HTR-8/SVneo (cell line): Measurements from ENCODE around the gene MYBPH.
A peak's percentile ranks its signal among the peaks of the same experiment; 100 is the strongest.

ENCODE experiments used
- DNase-seq: peaks from one replicate; pipeline ENCODE4 v3.0.0; 2011; ENCODE audit warnings: low spot score, mixed read lengths; ENCODE audit not compliant: insufficient read length
- FAIRE-seq: peaks from 2 replicates; lab custom pipeline; 2011; peaks lifted over from hg19 to GRCh38; lab: Jason Lieb, UNC

The MYBPH gene, protein sequence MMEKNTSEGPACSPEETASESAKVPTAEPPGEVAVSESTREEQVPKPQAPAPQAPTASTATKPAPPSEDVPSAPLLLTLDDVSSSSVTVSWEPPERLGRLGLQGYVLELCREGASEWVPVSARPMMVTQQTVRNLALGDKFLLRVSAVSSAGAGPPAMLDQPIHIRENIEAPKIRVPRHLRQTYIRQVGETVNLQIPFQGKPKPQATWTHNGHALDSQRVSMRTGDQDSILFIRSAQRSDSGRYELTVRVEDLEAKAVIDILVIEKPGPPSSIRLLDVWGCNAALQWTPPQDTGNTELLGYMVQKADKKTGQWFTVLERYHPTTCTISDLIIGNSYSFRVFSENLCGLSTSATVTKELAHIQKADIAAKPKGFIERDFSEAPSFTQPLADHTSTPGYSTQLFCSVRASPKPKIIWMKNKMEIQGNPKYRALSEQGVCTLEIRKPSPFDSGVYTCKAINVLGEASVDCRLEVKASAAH

GRCh38 chr1:203175237-203175826 lies at the start of gene MYBPH:
MYBPH (minus strand) TSS chr1:203175826; CDS start chr1:203175755, 71 bp downstream.
- FAIRE-seq = no peak
- DNase-seq = no peak

- DNase-seq (no peak), FAIRE-seq (no peak)
Measured at GRCh38 chr1:203225071-203225470, 49.4 kb upstream of the MYBPH start.

DNA sequence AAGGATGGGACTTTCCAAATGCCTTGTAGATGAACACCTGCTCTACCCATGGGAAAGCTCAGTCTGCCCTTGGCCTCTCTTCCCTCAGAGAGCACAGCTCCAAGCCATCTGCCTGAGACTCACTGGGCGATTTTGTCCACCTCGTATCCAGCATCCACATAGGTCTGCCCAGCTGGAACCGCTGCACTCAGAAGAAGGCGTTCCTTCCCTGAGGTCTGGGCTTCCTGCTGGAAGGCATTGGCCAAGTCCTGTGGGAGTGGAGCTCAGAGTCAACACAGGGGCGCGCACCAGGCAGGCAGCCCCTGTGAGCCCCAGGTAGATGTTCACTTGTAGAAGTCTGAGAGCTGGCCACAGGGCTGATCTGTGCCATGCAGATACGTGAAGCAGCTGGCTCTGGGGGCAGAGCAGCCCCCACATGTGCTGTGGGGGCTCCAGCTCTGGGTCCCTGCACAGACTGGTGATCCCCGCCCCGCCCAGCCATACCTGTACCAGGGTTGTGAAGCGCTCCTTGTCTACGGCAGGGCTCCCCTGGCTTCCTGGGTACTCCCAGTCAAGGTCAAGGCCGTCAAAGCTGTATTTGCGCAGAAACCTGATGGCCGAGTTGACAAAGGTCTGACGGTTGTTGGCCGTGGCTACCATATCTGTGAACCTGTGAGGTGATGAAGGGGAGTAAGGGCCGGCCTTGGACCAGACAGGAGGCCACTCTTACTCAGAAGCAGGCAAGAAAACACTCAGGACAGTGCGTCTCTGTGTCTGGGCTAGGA lies 47.6 kb upstream of the MYBPH start:
- FAIRE-seq = no peak

DNA sequence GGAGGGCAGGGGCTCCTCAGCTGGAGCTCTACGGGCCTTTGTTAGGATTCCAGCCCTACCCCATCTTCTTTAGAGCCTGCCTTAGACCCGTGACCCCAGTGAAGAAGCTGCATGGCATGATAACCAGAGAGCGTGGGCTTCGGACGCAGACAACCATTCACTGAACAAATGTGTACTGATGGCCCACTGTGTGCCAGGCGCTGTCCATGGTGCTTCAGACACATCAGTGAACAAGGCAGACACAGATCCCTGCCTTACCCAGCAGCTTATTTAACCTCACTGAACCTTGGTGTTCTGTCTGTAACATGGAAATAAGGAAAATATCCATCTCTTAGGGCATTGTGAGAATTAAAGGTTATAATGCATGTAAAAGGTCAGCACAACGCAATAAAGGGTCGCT lies 44.3 kb upstream of the MYBPH start:
- DNase-seq = no peak
- FAIRE-seq = no peak

More for the DNA sequence above, 47.6 kb upstream of the MYBPH start:
- DNase-seq = no peak

DNA sequence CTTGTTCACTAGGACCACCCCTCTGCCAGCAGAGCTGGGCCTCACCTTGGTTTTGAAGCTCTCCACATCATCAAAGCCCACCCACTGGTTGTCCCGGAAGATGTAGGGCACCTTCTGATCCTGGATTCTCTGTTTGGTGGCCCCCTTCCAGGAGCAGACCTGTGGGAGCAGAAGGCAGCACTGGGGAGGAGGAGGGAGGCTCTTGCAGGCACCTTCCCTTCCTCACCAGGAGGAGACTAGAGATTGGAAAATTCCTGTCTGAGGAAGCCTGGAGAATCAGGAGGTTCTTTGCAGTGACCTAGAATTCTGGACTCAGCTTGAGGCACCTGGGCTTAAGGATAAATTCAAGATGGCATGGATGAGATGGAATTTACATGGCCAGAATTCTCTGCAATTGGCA lies 43.5 kb upstream of the MYBPH start:
- DNase-seq = no peak
- FAIRE-seq = no peak

DNA sequence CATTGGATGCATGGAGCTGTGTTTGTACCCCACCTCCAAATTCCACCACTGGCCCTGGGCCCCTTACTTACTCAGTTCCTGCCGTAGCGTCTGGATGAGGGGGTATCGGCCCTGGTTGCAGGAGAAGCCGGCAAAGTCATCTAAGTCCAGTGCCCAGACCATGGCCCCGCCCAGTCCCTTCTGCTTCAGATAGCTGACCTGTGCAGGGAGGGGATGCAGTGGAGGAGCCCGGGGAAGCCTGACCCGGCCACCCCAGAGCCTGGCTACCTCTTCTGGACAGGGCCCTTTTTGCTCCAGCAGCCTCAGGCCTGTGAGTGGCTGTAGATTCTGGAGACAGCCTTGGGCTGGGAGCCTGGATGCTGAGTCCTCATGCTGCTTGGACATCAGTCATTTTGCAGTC lies 42.0 kb upstream of the MYBPH start:
- DNase-seq = no peak
- no peak for FAIRE-seq

- no peak for DNase-seq
Measured at GRCh38 chr1:203217139-203217655, 41.6 kb upstream of the MYBPH start.

DNA sequence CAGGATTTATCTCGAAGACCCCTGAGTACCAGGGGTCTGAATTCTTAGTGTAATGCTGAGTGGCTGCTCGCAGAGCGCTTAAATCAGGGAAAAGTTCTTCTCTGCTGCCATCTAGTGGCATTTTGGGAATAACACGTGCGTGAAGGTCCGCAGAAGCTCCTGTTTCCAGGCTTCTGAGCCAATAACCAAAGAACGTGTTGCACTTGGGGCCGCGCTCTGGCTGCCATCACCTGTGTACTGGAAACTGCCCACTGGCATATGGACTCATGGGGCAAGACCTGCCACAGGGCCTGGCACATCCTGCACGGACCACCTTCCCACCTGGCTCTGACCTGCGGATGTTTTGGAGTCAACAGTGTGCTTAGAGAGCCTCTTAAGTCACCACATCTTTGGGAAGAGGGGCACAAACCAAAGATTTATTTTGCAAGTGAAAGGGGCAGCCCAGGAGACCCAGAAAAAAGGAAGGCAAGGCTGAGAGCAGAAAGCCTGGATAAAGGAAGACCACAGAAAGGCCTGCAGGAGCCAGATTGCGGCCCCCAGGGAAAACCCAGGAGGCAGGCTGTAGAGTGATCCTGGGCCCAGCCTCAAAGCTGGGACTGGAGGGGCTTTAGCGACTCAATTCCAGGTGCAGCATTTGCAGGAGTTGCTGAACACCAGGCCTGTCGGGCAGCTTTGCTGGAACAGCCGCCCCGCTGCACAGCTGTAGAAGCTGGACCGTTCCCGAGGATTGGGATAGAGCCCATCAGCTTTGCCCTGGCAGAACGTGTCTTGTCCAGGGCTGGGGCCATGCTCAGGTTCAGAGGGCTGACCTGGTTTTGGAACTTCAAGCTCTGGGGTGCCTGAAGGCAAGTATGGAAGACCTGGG lies 40.9 kb upstream of the MYBPH start:
- DNase-seq (peak; percentile 76), FAIRE-seq (no peak)

More at GRCh38 chr1:203217139-203217655, 41.6 kb upstream of the MYBPH start:
- no peak for FAIRE-seq

DNA sequence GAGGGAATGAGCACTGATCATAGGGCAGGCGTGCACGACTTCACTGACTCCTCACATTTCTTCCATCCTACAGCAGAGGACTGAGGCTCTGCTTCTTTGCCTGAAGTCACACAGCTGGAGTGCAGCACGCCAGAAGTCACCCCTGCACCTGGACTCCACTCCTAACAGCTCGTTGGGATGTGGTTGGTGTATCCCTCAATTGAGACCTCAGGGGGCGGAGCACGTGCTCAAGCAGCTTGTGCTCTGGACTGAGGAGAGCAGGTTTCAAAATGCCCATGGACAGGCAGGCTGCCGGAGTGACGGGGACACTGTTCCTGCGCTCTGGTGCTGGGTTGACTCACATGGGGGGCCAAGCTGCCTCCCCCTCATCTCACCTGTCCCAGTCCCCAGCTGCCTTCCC lies 39.9 kb upstream of the MYBPH start:
- DNase-seq = no peak
- FAIRE-seq = no peak

GRCh38 chr1:203214871-203215270 lies 39.2 kb upstream of the MYBPH start:
- FAIRE-seq = no peak

GRCh38 chr1:203213126-203213525 lies 37.5 kb upstream of the MYBPH start:
- DNase-seq (no peak), FAIRE-seq (no peak)

More at GRCh38 chr1:203214871-203215270, 39.2 kb upstream of the MYBPH start:
- DNase-seq = no peak

GRCh38 chr1:203211812-203212211 lies 36.2 kb upstream of the MYBPH start:
- DNase-seq (no peak), FAIRE-seq (no peak)

- FAIRE-seq = no peak
Measured at GRCh38 chr1:203210988-203211387, 35.4 kb upstream of the MYBPH start.

DNA sequence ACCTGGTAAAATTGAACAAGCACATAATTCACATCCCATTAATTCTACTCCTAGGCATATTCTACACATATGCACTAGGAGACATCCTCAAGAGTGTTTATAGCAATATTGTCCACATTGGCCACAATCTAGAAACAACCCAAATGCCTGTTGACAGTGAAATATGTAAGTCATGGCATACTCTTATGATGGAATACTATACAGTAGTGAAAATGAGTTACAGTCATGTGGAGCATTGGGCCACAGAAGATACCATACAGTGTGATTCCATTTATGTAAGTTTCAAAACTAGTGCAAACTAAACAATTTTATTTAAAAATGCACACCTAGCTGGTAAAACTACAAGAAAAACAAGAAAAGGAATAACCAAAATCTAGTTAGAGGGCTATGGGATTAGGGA lies 34.7 kb upstream of the MYBPH start:
- DNase-seq (no peak), FAIRE-seq (no peak)

More at GRCh38 chr1:203210988-203211387, 35.4 kb upstream of the MYBPH start:
- DNase-seq = no peak

- no peak for FAIRE-seq
Measured at GRCh38 chr1:203208181-203208580, 32.6 kb upstream of the MYBPH start.

GRCh38 chr1:203207751-203208150 lies 32.1 kb upstream of the MYBPH start:
- FAIRE-seq = no peak

More at GRCh38 chr1:203208181-203208580, 32.6 kb upstream of the MYBPH start:
- DNase-seq = no peak

DNA sequence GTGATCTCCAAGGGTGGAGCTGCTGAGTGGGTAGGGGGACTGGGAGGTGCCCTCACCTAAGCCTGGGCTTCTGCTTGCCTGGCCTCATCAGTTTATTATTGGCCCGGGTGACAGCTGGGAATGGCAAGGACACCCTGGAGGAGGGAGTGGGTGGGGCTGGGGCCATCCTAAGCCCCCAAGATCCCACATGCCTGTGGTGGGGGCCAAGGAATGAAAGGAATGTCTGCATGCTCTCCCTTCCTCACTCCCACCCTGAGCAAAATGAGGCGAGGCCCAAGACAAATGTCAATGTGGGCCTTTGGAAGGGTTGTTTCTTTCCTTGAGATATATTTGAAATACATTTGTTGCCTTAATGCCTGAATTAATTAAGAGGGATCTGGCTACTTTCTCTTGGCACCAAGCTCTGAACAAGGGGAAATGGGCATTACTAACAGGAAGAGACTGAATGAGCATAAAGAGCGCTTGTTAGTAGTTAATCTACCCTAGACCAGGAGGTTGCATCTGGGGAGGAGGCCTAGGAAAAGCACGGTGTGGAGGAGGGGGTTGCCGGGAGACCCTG lies 30.6 kb upstream of the MYBPH start:
- no peak for DNase-seq
- FAIRE-seq = peak; percentile 20

More at GRCh38 chr1:203207751-203208150, 32.1 kb upstream of the MYBPH start:
- DNase-seq = no peak

DNA sequence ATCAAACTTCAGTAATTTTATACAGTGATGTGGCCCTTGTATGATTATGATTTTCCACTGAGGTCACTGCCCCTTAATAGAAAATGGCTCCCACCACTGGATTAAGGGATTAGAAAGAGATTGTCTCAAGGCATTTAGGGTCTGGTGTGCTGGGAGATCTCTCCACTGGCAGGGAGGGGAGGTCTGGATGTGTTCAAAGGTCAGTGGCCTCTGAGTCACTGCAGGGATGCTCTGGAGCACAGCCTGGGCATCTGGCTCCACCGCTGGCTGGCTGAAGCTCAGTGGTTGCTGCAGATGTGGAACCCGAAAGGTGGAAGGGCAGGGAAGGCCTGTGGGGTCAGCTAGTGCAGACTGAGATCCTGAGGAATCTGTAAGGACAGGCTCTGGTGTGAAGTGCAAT lies 29.1 kb upstream of the MYBPH start:
- FAIRE-seq = no peak
- no peak for DNase-seq
